KMS-11 (cell line): ENCODE measurements around the gene FAM83D.

Experiments used
- H2AFZ ChIP-seq: fragments of 200-600 bp; sonication (generic); 2 replicates; pipeline ENCODE4 v1.6.1; 2016; ENCODE audit warnings: antibody characterized with exemption, mixed run types, low read depth
- H3K27ac ChIP-seq: fragments of 200-600 bp; sonication (generic); 2 replicates; pipeline ENCODE4 v1.6.1; 2016; ENCODE audit warnings: mild to moderate bottlenecking, mixed run types
- H3K27me3 ChIP-seq: fragments of 200-600 bp; sonication (generic); 2 replicates; pipeline ENCODE4 v1.6.1; 2017; ENCODE audit warnings: mild to moderate bottlenecking, low read depth, mixed run types, moderate library complexity; ENCODE audit not compliant: insufficient read depth
- H3K36me3 ChIP-seq: fragments of 200-600 bp; sonication (generic); 2 replicates; pipeline ENCODE4 v1.6.1; 2017; ENCODE audit warnings: mild to moderate bottlenecking, mixed run types; ENCODE audit not compliant: insufficient read depth
- H3K4me1 ChIP-seq: fragments of 200-600 bp; sonication (generic); 2 replicates; pipeline ENCODE4 v1.6.1; 2016; ENCODE audit warnings: mild to moderate bottlenecking, low read depth, mixed run types; ENCODE audit not compliant: poor library complexity, severe bottlenecking
- H3K4me2 ChIP-seq: fragments of 200-600 bp; sonication (generic); 2 replicates; pipeline ENCODE4 v1.7.0; 2016; ENCODE audit warnings: mild to moderate bottlenecking, mixed run types
- H3K4me3 ChIP-seq: fragments of 200-600 bp; sonication (generic); IDR thresholded peaks from 2 replicates; pipeline ENCODE4 v1.6.1; 2017; ENCODE audit warnings: low read depth, low read length, mixed read lengths; ENCODE audit not compliant: insufficient read depth
- H3K79me2 ChIP-seq: fragments of 200-600 bp; sonication (generic); 2 replicates; pipeline ENCODE4 v1.6.1; 2016; ENCODE audit warnings: low read depth, mixed run types; ENCODE audit not compliant: insufficient read depth
- H3K9ac ChIP-seq: fragments of 200-600 bp; sonication (generic); 2 replicates; pipeline ENCODE4 v1.6.1; 2016; ENCODE audit warnings: mild to moderate bottlenecking, mixed run types
- H4K20me1 ChIP-seq: fragments of 200-600 bp; sonication (generic); 2 replicates; pipeline ENCODE4 v1.6.1; 2016; ENCODE audit warnings: mild to moderate bottlenecking, mixed run types; ENCODE audit not compliant: insufficient read depth
- TF ChIP-seq, protein P1 (sequence below): fragments of 200-600 bp; sonication (generic); conservative IDR thresholded peaks from 2 replicates; pipeline ENCODE4 v1.6.1; 2017; ENCODE audit warnings: low read depth, mild to moderate bottlenecking, antibody characterized with exemption, low read length, moderate library complexity, mixed read lengths

The FAM83D gene

DNA sequence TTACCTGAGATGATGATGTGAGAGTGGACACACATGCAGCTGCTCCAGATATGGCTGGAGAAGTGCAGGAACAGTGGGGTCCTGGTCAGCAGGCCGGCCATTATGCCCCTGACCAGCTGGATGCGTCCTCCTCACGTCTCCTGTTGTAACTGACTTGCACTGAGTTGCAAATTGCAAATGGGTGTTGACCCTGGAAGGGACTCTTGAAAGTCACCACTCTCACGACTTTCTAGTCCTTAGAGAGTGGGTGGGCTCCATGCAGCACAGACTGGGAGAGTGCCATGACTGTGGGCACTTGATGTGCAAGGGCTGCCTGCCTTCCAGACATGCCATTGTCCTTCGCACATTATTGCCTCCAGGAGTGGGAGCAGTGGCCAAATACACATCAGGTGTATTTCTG, 10.8 kb downstream of the FAM83D start:
- Histone ChIP-seq H3K4me1 (peaks cover 5% of the 10 kb centered on the region), H3K9ac (no peak overlapping the region), H3K4me3 (no peak overlapping the region), H3K79me2 (peaks cover 89% of the 10 kb centered on the region), H2AFZ (no peak overlapping the region), H3K4me2 (no peak overlapping the region), H4K20me1 (peaks cover 25% of the 10 kb centered on the region), H3K36me3 (peaks cover under 1% of the 10 kb centered on the region; the same call in 1 of the 2 replicates), H3K27me3 (no peaks in the 10 kb centered on the region), H3K27ac (no peak overlapping the region)
- TF ChIP-seq, protein P1, sequence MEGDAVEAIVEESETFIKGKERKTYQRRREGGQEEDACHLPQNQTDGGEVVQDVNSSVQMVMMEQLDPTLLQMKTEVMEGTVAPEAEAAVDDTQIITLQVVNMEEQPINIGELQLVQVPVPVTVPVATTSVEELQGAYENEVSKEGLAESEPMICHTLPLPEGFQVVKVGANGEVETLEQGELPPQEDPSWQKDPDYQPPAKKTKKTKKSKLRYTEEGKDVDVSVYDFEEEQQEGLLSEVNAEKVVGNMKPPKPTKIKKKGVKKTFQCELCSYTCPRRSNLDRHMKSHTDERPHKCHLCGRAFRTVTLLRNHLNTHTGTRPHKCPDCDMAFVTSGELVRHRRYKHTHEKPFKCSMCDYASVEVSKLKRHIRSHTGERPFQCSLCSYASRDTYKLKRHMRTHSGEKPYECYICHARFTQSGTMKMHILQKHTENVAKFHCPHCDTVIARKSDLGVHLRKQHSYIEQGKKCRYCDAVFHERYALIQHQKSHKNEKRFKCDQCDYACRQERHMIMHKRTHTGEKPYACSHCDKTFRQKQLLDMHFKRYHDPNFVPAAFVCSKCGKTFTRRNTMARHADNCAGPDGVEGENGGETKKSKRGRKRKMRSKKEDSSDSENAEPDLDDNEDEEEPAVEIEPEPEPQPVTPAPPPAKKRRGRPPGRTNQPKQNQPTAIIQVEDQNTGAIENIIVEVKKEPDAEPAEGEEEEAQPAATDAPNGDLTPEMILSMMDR: no peak

DNA sequence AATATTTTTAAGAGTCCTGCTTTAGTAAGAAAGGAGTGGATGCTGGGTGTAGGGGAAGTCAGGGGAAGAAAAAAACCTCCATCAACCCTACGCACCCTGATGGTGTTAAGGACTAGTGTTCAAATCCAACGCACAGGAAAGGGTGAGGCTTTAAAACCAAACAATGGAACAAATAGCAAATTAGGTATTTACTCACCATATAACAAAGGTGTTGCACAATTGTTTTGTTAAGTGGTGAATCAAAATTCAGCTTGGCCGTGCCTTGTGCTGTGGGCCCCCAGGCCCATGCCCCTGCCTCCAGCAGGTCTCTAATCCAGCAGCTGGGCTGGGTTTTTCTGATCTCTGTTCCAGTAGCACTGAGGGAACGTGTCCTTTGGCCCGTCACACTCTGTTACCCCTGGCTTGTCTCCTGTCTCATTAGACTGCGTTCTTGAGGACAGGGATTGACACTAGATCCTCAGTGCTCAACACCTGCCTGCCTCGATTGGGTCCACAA, 11.8 kb downstream of the FAM83D start:
- peaks cover 16% of the 10 kb centered on the region for H4K20me1 ChIP-seq
- peaks cover 5% of the 10 kb centered on the region for H3K4me1 ChIP-seq
- no peak overlapping the region for H3K27ac ChIP-seq
- TF ChIP-seq, protein P1: no peak
- no peak overlapping the region for H3K9ac ChIP-seq
- H3K4me2 ChIP-seq: no peak overlapping the region
- no peak overlapping the region for H3K4me3 ChIP-seq
- H3K79me2 ChIP-seq: peaks cover 78% of the 10 kb centered on the region
- H2AFZ ChIP-seq: no peak overlapping the region
- no peaks in the 10 kb centered on the region for H3K27me3 ChIP-seq
- H3K36me3 ChIP-seq: peaks cover 5% of the 10 kb centered on the region; the same call in 1 of the 2 replicates

DNA sequence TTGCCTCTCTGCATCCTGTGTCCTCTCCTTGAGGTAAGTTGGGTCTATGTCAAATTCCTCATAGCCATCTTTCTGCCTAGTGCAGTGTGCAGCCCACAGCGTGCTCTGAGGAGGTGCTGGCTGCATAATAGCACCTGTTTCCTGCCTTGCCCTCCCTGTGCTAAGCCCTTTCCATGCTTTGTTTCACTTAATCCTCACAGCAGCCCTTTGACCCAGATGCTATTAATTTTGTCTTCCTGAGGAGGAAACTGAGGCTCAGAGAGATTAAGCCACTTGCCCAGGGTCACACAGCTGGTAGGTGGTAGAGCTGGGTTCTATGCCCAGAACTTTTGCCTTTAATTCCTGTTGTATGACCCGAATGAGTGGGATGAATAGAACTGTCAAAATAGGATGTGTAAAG, 13.5 kb downstream of the FAM83D start:
- peaks cover 5% of the 10 kb centered on the region; the same call in 1 of the 2 replicates for H3K36me3 ChIP-seq
- no peak overlapping the region for H3K4me2 ChIP-seq
- peaks cover 16% of the 10 kb centered on the region; the same call in 1 of the 2 replicates for H4K20me1 ChIP-seq
- no peak overlapping the region for H2AFZ ChIP-seq
- peaks cover 4% of the 10 kb centered on the region for H3K4me1 ChIP-seq
- no peak overlapping the region for H3K4me3 ChIP-seq
- H3K27ac ChIP-seq: no peak overlapping the region
- TF ChIP-seq, protein P1: no peak
- peaks cover 66% of the 10 kb centered on the region for H3K79me2 ChIP-seq
- no peaks in the 10 kb centered on the region for H3K27me3 ChIP-seq
- H3K9ac ChIP-seq: no peak overlapping the region

DNA sequence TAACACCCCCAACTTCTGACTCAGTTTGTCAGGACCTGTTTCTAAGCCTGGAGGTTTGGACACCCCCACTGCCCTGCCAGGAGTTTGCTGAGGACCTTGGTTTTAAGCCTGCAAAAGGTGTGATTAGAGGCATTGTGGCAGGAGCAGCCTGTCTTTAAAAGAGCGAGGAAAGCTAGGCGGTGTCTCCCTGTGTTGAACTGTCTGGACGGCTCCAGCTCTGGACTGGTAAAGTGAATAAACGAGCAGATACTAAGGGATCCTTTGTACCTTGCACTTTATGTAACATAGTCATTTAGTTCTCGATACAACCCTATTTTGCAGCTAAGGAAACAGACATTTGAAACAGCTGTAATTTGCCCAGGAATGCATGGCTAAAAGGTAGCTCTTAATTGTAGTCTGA, 14.4 kb downstream of the FAM83D start:
- TF ChIP-seq, protein P1: no peak
- Histone ChIP-seq H3K27ac (no peak overlapping the region), H3K4me2 (no peak overlapping the region), H3K4me3 (no peak overlapping the region), H2AFZ (no peak overlapping the region), H3K79me2 (peaks cover 56% of the 10 kb centered on the region), H3K27me3 (no peaks in the 10 kb centered on the region), H3K36me3 (peaks cover 5% of the 10 kb centered on the region; the same call in 1 of the 2 replicates), H4K20me1 (peaks cover 14% of the 10 kb centered on the region; the same call in 1 of the 2 replicates), H3K4me1 (no peaks in the 10 kb centered on the region), H3K9ac (no peak overlapping the region)
